SU-DHL-6 (cell line): Measurements from ENCODE around the gene RIOX2.

Source experiments
- H2AFZ ChIP-seq: fragments of 200-600 bp; sonication (generic); 2 replicates; pipeline ENCODE4 v1.6.1; 2014; ENCODE audit warnings: low read depth, mild to moderate bottlenecking, moderate library complexity, mixed read lengths, antibody characterized with exemption, low read length; ENCODE audit not compliant: severe bottlenecking
- H3F3A ChIP-seq: fragments of 200-600 bp; shearing (Covaris generic); 2 replicates; pipeline ENCODE4 v1.6.0; 2016; ENCODE audit warnings: antibody characterized with exemption, mild to moderate bottlenecking; ENCODE audit not compliant: insufficient read depth
- H3K27ac ChIP-seq: fragments of 200-600 bp; sonication (generic); 2 replicates; pipeline ENCODE4 v1.5.1; 2016; ENCODE audit warnings: low read depth, mild to moderate bottlenecking, low read length, moderate library complexity, mixed read lengths
- H3K27me3 ChIP-seq: fragments of 200-600 bp; sonication (generic), shearing (Covaris generic); 2 replicates; pipeline ENCODE4 v1.6.0; 2014; ENCODE audit warnings: mild to moderate bottlenecking, low read length
- H3K36me3 ChIP-seq: fragments of 200-600 bp; sonication (generic); 2 replicates; pipeline ENCODE4 v1.6.1; 2014; ENCODE audit warnings: mild to moderate bottlenecking, low read length, mixed read lengths
- H3K4me2 ChIP-seq: fragments of 300-600, 200-600 bp; shearing (Covaris generic), sonication (generic); 2 replicates; pipeline ENCODE4 v1.6.0; 2014; ENCODE audit warnings: low read length, low read depth, mild to moderate bottlenecking; ENCODE audit not compliant: poor library complexity, severe bottlenecking
- H3K4me3 ChIP-seq: fragments of 200-600 bp; sonication (generic); 2 replicates; pipeline ENCODE4 v1.5.1; 2014; ENCODE audit warnings: antibody characterized with exemption, low read length, mild to moderate bottlenecking, mixed read lengths; ENCODE audit not compliant: insufficient read depth, poor library complexity, severe bottlenecking
- H3K79me2 ChIP-seq: fragments of 200-600 bp; sonication (generic); 2 replicates; pipeline ENCODE4 v1.6.1; 2014; ENCODE audit warnings: mild to moderate bottlenecking, low read length, moderate library complexity; ENCODE audit not compliant: insufficient read depth
- H3K9ac ChIP-seq: fragments of 200-600 bp; sonication (generic); 2 replicates; pipeline ENCODE4 v1.7.0; 2014; ENCODE audit warnings: mild to moderate bottlenecking, low read length
- H3K9me2 ChIP-seq: fragments of 200-600 bp; sonication (generic); replicated peaks from 2 replicates; pipeline ENCODE4 v1.6.1; 2014; ENCODE audit warnings: low read length; ENCODE audit not compliant: insufficient read depth
- H3K9me3 ChIP-seq: fragments of 200-600 bp; sonication (generic); 2 replicates; pipeline ENCODE4 v1.6.1; 2014; ENCODE audit warnings: low read length, mixed read lengths; ENCODE audit not compliant: insufficient read depth
- H4K20me1 ChIP-seq: fragments of 200-600 bp; sonication (generic); 2 replicates; pipeline ENCODE4 v1.6.1; 2014; ENCODE audit warnings: low read depth, mild to moderate bottlenecking, antibody characterized with exemption, low read length, moderate library complexity, mixed read lengths
- EZH2phosphoT487 ChIP-seq: fragments of 200-600 bp; sonication (generic), shearing (Covaris generic); conservative IDR thresholded peaks from 2 replicates; pipeline ENCODE4 v1.6.1; 2018; ENCODE audit warnings: mild to moderate bottlenecking, antibody characterized with exemption, low read length, moderate library complexity, mixed read lengths
- TF ChIP-seq, protein P1 (sequence below): fragments of 200-600 bp; sonication (generic); IDR thresholded peaks from one replicate; pipeline ENCODE4 v1.5.1; 2017; ENCODE audit warnings: antibody characterized with exemption, mild to moderate bottlenecking, low read length, moderate library complexity; ENCODE audit not compliant: insufficient read depth, poor library complexity, severe bottlenecking

The RIOX2 gene

DNA sequence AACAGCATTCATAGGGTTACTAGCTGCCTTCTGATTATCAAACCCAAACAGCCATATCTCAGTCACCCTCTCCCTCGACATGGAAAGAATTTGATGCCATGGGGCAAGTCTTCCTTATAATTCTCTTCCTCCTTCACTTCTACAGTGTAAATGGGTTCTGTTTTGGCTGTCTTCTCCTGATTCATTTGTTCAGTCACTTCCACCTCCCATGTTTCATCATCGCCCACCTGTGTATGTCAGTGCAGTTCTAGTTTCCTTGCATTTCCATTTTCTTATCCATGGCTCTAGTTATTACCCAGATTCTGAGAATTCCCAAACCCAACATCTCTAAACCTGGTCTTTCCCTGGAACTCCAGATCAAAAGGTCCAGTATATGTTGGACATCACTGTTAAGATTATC lies 41.0 kb downstream of the RIOX2 start:
- no peaks in the 10 kb centered on the region for H3K27me3 ChIP-seq
- H3K36me3 ChIP-seq = no peaks in the 10 kb centered on the region
- H3F3A ChIP-seq = no peaks in the 10 kb centered on the region
- H3K9me3 ChIP-seq = no peaks in the 10 kb centered on the region
- no peak for TF ChIP-seq EZH2phosphoT487
- TF ChIP-seq, protein P1, sequence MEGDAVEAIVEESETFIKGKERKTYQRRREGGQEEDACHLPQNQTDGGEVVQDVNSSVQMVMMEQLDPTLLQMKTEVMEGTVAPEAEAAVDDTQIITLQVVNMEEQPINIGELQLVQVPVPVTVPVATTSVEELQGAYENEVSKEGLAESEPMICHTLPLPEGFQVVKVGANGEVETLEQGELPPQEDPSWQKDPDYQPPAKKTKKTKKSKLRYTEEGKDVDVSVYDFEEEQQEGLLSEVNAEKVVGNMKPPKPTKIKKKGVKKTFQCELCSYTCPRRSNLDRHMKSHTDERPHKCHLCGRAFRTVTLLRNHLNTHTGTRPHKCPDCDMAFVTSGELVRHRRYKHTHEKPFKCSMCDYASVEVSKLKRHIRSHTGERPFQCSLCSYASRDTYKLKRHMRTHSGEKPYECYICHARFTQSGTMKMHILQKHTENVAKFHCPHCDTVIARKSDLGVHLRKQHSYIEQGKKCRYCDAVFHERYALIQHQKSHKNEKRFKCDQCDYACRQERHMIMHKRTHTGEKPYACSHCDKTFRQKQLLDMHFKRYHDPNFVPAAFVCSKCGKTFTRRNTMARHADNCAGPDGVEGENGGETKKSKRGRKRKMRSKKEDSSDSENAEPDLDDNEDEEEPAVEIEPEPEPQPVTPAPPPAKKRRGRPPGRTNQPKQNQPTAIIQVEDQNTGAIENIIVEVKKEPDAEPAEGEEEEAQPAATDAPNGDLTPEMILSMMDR = no peak
- no peak overlapping the region for H3K4me2 ChIP-seq
- H3K9ac ChIP-seq = no peak overlapping the region
- H3K4me3 ChIP-seq = no peak overlapping the region
- no peak overlapping the region for H3K27ac ChIP-seq
- H3K9me2 ChIP-seq = no peaks in the 10 kb centered on the region
- H3K79me2 ChIP-seq = no peaks in the 10 kb centered on the region
- no peak overlapping the region for H2AFZ ChIP-seq
- no peaks in the 10 kb centered on the region for H4K20me1 ChIP-seq

DNA sequence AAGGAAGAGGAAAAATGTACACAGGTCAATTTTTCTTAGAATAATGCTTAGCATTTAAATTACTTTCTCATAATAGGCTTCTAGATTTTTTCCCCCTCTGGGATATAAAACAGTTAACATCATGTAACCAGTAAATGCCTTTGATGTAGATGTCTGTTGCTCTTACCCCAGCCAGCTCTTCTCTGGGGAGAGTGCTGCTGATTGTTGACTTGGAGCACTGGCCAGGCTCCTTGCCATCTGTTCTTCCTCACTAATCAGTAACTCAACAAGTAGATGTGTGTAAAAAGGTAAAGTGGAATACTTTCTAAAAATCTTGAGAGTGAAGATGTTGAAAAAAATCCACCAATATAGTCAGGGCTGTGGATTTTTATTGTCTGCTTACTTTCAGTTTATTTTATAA lies 42.2 kb downstream of the RIOX2 start:
- Histone ChIP-seq H3K27me3 (no peaks in the 10 kb centered on the region), H3K4me3 (no peak overlapping the region), H3K79me2 (no peaks in the 10 kb centered on the region), H4K20me1 (no peaks in the 10 kb centered on the region), H3K9ac (no peak overlapping the region), H3K9me3 (no peaks in the 10 kb centered on the region), H3K27ac (no peak overlapping the region), H3K36me3 (no peaks in the 10 kb centered on the region), H3F3A (no peaks in the 10 kb centered on the region), H3K4me2 (no peak overlapping the region), H2AFZ (no peak overlapping the region), H3K9me2 (no peaks in the 10 kb centered on the region)
- TF ChIP-seq, protein P1 = no peak
- TF ChIP-seq EZH2phosphoT487 = no peak

DNA sequence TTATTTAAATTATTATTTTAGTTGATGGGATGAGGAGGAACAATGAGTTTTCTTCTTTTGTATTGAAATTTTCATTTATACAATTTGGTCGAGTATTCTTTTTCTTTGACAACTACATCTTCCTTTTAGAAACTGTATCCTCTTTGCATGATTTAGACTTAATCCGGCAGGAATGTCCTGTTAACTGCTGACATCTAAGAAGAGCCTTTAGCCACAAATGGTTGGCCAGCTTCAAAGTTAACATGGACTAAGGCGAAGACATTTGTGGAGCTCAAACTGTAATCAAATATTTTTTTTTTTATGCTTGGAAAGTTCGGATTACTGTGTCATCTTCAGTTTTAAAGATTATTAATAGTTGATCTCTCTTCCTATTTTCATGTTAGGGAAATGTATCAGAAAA lies 43.2 kb downstream of the RIOX2 start:
- Histone ChIP-seq H3K4me3 (no peak overlapping the region), H3F3A (no peaks in the 10 kb centered on the region), H3K4me2 (no peak overlapping the region), H3K9me3 (no peaks in the 10 kb centered on the region), H3K79me2 (no peaks in the 10 kb centered on the region), H3K36me3 (no peaks in the 10 kb centered on the region), H3K27ac (no peak overlapping the region), H3K9ac (no peak overlapping the region), H2AFZ (no peak overlapping the region), H3K27me3 (no peaks in the 10 kb centered on the region), H3K9me2 (no peaks in the 10 kb centered on the region), H4K20me1 (no peaks in the 10 kb centered on the region)
- TF ChIP-seq, protein P1 = no peak
- TF ChIP-seq EZH2phosphoT487 = no peak
